ENCODE results near the gene IZUMO4.
A peak's percentile ranks its signal among the peaks of the same experiment; 100 is the strongest.
"Not testable (repeated sequence)": the region's sequence is repeated elsewhere in the genome, so short reads cannot be mapped to it uniquely, and the experiment has no call there.

IZUMO4 gene

DNA sequence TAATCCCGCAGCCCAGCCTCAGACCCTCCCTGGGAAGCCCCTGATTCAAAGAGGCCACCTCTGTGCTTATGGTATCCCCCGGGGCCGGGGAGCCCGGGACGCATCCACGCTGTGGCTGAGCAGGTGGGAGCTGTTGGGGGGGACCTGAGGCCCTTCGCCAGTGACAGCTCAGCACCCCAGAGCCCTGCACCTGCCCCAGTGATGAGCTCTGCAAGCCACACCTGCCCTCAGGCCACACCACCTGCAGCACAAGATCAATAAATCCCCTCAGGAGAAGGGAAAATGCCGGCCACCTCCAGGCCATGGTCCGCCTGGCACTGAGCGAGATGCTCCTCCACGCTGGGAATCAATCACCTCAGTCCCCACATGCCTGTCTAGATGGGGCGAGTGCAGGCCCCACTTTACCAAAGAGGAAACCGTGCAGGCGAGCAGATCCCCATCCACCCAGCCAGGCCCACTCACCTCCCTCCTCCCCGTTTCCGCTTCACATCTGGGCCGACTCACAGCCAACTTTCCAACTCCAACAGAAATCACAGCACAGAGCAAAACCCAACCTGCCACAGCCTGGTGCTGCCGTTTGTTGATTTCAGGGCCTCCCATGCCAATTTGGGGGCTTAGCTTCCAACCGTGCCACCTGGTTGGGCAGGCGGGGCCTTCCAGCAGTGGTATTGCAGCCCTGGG lies 13.4 kb upstream of the IZUMO4 start:
- peak; percentile 20 to 63 for DNase-seq

DNA sequence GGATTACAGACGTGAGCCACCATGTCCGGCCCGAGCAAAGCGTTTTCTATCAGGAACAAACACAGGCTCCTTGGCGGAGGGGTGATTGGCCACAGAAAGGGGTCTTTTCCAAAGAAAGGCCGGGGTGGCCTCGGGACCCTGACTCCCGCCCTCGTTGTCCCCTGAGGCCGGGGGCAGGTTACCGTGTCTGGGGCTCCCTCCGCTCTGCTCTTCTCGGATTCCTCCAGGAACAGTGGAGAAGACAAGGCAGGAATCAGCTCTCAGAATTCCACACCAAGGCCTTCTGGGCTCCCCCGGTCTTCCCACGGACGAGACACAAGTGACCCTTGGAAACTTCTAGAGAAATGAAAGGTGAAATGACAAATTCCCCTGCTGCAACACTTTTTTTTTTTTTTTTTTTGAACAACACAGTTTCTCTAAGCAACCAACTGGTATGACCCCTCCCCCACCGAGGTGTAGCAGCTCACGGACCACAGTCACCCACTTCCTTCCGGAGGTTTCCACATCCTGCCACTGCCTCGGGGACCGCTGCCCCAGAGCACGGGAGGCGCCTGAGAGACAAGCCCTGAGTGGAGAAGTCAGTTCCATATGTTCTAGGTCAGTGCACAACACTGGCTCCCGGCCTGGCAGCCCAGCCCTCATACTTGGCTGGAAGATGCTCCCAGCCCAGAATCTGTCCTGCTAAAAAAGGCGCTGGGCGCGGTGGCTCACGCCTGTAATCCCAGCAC lies 11.6 kb upstream of the IZUMO4 start:
- peak; percentile 93 to 94 for DNase-seq

DNA sequence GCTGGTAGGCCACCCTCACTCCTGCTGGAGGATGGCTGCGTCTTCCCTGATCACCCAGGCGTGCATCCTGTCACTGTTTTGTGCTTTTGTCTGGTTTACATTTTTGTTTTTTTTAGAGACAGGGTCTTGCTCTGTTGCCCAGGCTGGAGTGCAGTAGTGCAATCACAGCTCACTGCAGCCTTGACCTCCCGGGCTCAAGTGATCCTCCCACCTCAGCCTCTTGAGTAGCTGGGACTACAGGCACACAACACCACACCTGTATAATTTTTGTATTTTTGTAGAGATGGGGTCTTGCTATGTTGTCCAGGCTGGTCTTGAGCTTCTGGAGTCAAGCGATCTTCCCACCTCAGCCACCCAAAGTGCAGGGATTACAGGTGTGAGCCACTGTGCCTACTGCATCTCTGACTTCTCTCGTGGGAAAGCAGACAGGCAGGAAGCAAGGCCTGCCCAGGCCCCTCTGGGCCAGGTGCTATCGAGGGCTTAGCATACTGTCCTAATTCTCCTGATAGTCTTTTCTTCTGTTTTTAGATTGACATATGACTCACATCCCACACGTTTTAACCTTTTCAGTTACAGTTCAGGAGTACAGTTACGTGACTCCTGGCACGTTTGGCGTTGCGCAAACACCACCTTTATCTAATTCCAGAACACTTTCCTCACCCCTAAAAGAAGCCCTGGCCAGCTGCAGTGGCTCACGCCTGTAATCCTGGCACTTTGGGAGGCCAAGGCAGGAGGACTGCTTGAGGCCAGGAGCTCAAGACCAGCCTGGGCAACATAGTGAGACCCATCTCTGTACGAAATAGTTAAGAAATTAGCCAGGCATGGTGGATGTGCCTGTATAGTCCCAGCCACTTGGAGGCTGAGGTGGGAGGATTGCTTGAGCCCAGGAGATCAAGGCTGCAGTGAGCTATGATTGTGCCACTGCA lies 9.8 kb upstream of the IZUMO4 start:
- not testable (repeated sequence) for DNase-seq

DNA sequence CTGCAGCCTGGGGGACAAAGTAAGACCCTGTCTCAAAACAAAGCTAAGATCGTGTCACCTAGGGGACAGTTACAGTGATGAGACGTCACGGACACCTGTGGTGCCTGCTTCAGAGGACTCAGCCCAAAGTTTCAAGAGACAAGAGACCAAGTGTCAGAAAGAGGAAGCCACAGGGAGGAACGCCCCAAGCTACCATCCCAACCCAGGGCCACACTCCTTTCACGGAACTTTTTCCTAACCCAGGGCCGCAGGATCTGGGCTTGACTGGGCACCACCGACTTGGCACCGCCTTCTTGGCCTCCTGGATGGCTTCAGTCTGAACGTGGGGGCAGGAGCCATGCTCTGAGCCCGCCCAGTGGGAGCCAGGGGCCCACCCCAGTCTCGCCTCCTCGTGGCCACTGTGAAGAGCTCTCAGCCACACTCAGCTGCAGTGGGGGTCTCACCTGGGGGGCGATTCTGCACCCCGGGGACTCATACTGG lies 9.1 kb upstream of the IZUMO4 start:
- peak; percentile 51 to 54 for DNase-seq

- no peak for DNase-seq
Measured at GRCh38 chr19:2089001-2089711, 7.6 kb upstream of the IZUMO4 start.

- no peak for DNase-seq
Measured at GRCh38 chr19:2089727-2090053, 7.0 kb upstream of the IZUMO4 start.

DNA sequence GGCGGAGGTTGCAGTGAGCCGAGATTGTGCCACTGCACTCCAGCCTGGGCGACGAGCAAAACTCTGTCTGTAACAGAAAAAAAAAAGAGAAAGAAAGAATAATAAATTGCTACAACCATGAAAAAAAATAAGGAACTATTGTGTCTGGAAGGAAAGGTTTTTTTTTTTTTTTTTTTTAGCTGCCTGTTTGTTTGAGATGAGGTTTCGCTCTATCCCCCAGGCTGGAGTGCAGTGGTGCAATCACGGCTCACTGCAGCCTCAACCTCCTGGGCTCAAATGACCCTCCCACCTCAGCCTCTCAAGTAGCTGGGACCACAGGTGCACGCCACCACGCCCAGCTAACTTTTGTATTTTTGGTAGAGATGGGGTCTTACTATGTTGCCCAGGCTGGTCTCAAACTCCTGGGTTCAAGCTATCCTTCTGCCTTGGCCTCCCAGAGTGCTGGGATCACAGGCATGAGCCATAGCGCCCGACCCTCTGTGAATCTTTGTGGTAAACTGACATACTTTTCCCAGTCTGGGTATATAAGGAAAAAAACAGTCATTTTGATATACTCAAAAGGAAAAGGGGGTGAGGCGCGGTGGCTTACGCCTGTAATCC lies 4.7 kb upstream of the IZUMO4 start:
- peak in 1 of 2 donors; percentile 57 for DNase-seq

DNA sequence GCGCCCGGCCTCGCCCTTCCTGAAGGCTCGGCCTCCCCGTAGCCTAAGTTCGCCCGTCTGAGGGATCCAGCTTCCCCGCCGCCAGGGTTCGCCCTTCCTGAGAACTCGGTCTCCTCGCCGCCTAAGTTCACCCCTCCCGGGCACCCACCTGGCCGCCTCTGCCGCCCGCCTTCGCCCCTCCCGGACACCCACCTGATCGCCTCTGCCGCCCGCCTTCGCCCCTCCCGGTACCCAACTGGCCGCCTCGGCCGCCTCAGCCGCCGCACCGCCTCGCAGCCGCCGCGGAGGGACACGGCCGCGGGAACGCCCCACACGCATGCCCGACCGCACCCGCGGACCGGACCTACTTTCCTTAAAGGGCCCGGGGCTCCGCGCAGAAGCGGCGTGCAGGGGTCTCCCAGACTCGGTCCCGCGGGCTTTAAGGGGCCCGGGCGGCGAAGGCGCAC lies 658 bp upstream of the IZUMO4 start, which contains the start of gene MOB3A:
TSS of gene MOB3A (minus strand) at position 293 of the 446 bp plus-strand sequence. CDS start 17,766 bp downstream, outside the sequence.
- DNase-seq = peak in 1 of 2 donors; percentile 91

- no peak for DNase-seq
Measured at GRCh38 chr19:2097203-2097885, 629 bp downstream of the IZUMO4 start.

- DNase-seq = no peak
Measured at GRCh38 chr19:2097886-2098327, 1.2 kb downstream of the IZUMO4 start.

GRCh38 chr19:2099054-2099501 lies 2.4 kb downstream of the IZUMO4 start:
- DNase-seq = no peak

DNA sequence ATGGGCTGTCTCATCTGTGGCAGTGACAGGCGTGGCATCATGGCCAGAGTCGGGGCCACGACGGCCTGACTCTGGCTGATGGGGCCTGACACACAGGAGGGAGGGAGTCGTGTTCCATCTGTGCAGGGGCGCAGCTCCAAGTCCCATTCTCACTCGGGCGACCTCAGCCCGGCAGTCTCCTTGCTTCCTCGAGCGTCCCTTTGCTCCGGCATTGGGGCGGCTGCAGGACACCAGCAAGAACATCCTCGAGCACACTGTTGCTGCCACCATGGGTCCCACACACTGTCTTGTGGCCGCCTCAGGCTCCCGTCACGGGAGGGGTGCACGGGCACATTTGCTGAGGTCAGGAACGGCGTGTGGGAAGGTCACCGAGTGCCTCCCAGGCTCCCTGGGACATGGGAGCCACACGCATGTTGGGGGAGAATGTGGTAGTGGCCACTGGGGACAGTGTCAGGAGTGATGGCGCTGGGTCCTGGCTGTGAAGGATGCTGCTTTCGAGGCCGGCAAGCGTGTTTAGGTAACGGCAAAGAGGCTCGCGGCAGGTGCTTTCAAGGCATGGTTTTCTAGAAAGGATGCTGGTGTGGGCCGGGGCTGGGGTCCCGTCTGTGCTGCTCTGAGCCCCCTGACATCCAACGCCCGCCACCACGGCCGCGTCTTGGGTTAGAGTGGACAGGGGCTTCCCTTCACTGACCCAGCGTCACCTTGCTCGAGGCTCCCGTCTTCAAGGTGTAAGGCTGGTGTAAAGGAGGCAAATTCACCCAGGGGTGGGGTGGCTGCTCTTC lies 3.4 kb downstream of the IZUMO4 start:
- DNase-seq = no peak

GRCh38 chr19:2100719-2101061 lies 4.0 kb downstream of the IZUMO4 start:
- DNase-seq = no peak

DNA sequence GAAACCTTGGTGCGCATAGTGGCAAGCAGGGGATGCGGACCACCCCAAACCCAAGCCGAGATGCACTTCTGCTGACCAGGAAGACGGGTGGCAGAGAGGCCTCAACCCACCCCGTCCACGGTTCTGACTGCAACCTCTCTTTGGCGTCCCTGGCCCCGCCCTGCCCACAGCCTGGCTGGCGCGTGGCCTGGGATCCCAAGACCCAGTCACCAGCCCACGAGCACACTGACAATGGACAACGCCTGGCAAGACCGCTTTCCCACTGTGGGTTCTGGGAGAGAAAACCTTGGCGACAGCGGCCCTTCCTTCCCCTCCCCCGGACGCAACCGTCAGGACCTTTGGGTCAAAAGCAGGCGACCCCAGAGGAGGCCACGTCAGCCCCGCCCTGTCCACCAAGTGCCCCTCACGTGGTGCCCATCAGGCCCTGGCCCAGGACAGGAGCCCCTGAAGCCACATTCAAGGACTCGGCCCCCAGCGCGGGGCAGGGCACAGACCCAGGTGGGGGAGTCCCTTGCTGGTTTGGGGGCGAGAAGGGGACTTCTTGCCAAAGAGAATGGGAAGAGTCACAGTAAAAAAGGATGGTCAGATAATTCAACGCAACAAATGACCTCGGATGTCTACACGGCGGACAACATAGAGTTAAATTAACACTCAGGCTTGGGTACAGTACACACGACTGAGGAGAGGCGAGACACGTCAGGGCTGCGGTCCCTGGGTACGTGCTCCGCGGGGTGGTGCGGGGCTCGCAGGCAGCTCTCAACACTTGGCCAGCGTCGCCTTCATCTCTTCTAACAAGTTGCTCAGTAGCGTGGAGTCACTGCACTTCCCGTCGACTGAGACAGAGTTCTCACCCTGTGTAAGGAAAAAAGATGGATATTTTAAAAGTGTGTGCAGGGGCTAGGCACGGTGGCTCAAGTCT lies 5.0 kb downstream of the IZUMO4 start:
- no peak for DNase-seq

DNA sequence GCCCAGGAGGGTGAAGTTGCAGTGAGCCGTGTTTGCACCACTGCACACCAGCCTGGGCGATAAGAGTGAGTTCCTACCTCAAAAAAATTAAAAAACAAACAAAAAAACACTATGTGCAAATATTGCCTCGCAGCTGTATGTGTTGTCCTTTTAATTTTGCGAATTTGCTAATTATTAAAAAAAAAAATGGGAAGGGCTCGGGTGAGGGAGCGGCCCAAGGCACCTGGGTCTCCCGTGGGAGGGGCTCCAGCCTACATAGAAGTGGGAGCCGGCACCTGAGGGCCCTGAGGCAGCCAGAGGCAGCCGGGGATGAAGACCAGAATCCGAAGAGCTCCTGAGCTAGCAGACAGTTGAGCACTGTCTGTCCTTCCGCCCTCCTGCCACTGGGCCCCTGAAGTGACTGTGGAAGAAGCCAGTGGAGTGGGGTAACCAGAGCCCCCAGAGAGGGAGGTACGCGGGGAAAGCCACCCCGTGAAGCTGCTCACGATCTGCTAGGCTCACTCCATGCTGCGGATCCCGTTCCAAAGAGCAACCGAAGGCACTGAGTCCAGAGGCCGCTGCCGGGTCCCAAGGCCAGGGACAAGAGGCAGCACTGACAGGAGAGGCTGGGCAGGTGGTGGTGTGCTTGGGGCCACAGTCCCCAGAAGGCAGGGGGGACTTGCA lies 6.5 kb downstream of the IZUMO4 start:
- no peak for DNase-seq

DNA sequence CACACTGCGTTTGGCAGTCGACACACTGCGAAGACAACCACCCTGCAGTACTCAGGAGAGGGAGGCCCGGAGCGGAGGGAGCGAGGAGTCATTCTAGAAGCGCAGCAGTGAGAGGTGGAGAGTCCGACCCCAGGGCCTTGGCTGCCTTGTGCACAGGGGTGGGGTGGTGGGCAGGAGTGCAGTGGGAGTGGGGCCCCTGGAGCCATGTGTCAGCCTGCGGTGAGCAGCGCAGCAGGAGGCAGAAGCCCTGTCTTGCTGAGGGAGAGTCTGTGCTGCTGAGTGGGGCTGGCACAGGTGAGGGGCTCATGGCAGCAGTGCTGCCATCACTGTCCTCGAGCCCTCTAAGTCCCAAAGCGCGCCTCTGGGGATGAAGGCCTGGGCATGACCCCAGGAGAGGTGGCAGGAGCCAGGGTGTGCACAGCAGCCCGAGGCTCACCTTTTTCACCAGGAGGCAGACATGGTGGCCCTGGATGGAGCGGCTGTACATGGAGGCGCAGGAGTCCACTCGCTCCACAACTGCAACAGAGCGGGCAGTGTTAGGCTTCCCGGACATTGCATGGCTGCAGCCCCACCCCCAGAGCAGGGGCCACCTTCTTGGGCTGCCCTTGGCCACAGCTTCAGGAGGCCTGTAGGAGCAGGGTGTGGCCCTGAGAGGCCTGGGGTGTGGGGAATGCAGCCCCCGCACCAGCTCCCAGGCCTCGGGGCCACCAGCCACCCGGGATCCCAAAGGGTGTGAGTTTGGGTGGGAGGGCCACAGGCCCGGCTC lies 11.7 kb downstream of the IZUMO4 start:
- no peak for DNase-seq

DNA sequence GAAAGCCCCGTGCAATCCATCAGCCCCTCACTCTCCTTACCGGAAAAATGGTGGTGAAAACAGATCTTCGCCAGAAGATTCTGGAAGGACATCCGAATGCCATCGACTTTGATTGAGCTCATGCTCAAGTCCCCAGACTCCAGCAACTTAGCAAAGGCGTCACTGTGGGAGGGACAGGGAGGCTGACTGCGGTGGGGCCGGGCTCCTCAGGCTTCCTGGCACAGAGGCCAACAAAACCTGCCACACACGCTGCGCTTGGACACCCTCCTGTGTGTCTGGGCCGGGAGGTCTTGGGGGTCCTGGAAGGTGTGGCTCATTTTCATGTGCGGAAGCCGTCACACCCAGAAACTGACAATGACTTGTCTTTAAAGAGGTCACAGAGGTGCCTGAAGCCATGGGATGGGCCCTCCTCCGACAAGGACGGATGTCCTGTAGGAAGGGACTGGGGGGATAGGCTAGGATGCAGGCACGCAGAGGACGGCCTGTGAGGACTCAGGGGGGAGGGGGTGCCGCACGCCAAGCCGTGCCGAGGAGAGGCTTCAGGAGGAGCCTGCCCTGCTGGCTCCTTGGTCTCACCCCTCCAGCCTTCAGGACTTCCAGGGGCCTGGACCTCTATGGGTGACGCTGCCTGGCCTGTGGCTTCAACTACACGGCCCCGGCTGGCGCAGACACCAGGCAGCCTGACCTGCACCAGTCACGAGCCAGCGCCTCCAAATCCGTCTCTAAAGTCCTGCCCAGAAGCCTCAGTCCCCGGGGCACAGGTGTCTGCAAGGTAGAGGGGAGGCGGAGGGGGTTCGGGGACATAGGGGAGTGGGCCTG lies 12.5 kb downstream of the IZUMO4 start:
- DNase-seq = no peak

All from inflammatory macrophage (primary cell).